GM10248 (cell line): ENCODE measurements around the gene CDC25A.

Experiments used
- CTCF ChIA-PET: fragments of 300-600 bp; sonication (Branson Sonifier 250); formaldehyde crosslinking; extraction: SDS; loops from one replicate; lab custom pipeline; 2021; ENCODE audit warnings: antibody characterized with exemption; lab: Yijun Ruan, JAX
- POLR2A ChIA-PET: fragments of 350-650 bp; sonication (Branson Sonifier 250); formaldehyde crosslinking; extraction: SDS; loops from one replicate; lab custom pipeline; 2020; ENCODE audit warnings: antibody characterized with exemption; lab: Yijun Ruan, JAX
- DNase-seq: peaks from one replicate; pipeline ENCODE4 v3.0.0; 2012; ENCODE audit errors: extremely low spot score
- CTCF ChIP-seq: IDR thresholded peaks from 2 replicates; pipeline ENCODE4 v1.5.1; 2012; ENCODE audit warnings: mild to moderate bottlenecking, low read depth; ENCODE audit errors: extremely low read depth, missing control alignments, control extremely low read depth

The CDC25A gene

GRCh38 chr3:48140936-48141603, 47.1 kb downstream of the CDC25A start:
- ChIA-PET CTCF (interaction anchor here (0.8 to 6.7 kb wide), 5 partner anchors 9 to 303 kb away, joined by 3 to 53 read pairs (median 4); no protein-coding TSS in a partner anchor), POLR2A (no interaction called here)
- DNase-seq = no peak
- TF ChIP-seq CTCF = no peak

- POLR2A ChIA-PET = no interaction called here
Observed at GRCh38 chr3:48140336-48140757, 47.9 kb downstream of the CDC25A start.

GRCh38 chr3:48137425-48137999, 50.7 kb downstream of the CDC25A start:
- CTCF ChIA-PET = interaction anchor here (0.9 to 6.7 kb wide), 3 partner anchors 13 to 148 kb away, joined by 3 to 53 read pairs (median 3); no protein-coding TSS in a partner anchor
- POLR2A ChIA-PET = no interaction called here
- TF ChIP-seq CTCF = no peak
- no peak for DNase-seq

More at GRCh38 chr3:48140336-48140757, 47.9 kb downstream of the CDC25A start:
- DNase-seq = no peak
- CTCF ChIA-PET = interaction anchor here (0.8 to 6.7 kb wide), 5 partner anchors 10 to 303 kb away, joined by 3 to 53 read pairs (median 4); no protein-coding TSS in a partner anchor
- TF ChIP-seq CTCF = no peak

GRCh38 chr3:48135552-48136495, 52.4 kb downstream of the CDC25A start:
- POLR2A ChIA-PET = no interaction called here
- CTCF ChIA-PET = interaction anchor here (1.6 kb wide), 1 partner anchor 22 kb away, joined by 4 read pairs; no protein-coding TSS in a partner anchor
- TF ChIP-seq CTCF = no peak
- no peak for DNase-seq

- ChIA-PET POLR2A (no interaction called here), CTCF (interaction anchor here (1.0 to 1.9 kb wide), 4 partner anchors 11 to 32 kb away, joined by 3 to 5 read pairs (median 4); no protein-coding TSS in a partner anchor)
- DNase-seq = no peak
- no peak for TF ChIP-seq CTCF
Observed at GRCh38 chr3:48130321-48130904, 57.8 kb downstream of the CDC25A start.

- ChIA-PET CTCF (interaction anchor here (0.6 to 1.9 kb wide), 4 partner anchors 10 to 153 kb away, joined by 3 to 5 read pairs (median 4); no protein-coding TSS in a partner anchor), POLR2A (no interaction called here)
- TF ChIP-seq CTCF = no peak
- DNase-seq = no peak
Observed at GRCh38 chr3:48129921-48130320, 58.3 kb downstream of the CDC25A start.
